HepG2 (cell line): ENCODE results near the gene TBC1D32. TPM values are rescaled to one million over a fixed set of nuclear protein-coding genes. Genes with fewer than 3 reads are reported as not detected.
A peak's percentile ranks its signal among the peaks of the same experiment; 100 is the strongest.

Experiments used
- AKNA ChIP-seq: sonication (generic); formaldehyde crosslinking; IDR thresholded peaks from 2 replicates; pipeline ENCODE4 v1.4.0; 2020; ENCODE audit warnings: missing genetic modification reagents, borderline replicate concordance
- BRCA1 ChIP-seq: sonication (generic); formaldehyde crosslinking; IDR thresholded peaks from 2 replicates; pipeline ENCODE4 v1.4.0; 2020; ENCODE audit warnings: missing genetic modification reagents
- CBFB ChIP-seq: sonication (generic); formaldehyde crosslinking; IDR thresholded peaks from 2 replicates; pipeline ENCODE4 v1.4.0; 2020; ENCODE audit warnings: missing genetic modification reagents
- CBX1 ChIP-seq: IDR thresholded peaks from one replicate; pipeline ENCODE4 v1.6.1; 2016; ENCODE audit warnings: antibody characterized with exemption, low read depth
- CENPBD1 ChIP-seq: sonication (generic); formaldehyde crosslinking; IDR thresholded peaks from 2 replicates; pipeline ENCODE4 v1.8.0; 2022; ENCODE audit warnings: missing genetic modification reagents, low read depth, mild to moderate bottlenecking, borderline replicate concordance
- DR1 ChIP-seq: sonication (generic); formaldehyde crosslinking; IDR thresholded peaks from 2 replicates; pipeline ENCODE4 v1.8.0; 2021; ENCODE audit warnings: mild to moderate bottlenecking, missing genetic modification reagents, inconsistent platforms
- GATA4 ChIP-seq: sonication (generic); IDR thresholded peaks from 2 replicates; pipeline ENCODE4 v1.6.1; 2016; ENCODE audit warnings: antibody characterized with exemption, low read depth, borderline replicate concordance
- KAT8 ChIP-seq: IDR thresholded peaks from 2 replicates; pipeline ENCODE4 v1.6.1; 2016; ENCODE audit warnings: missing genetic modification reagents, missing compliant biosample characterization
- RELA ChIP-seq: sonication (generic); formaldehyde crosslinking; IDR thresholded peaks from 2 replicates; pipeline ENCODE4 v1.4.0; 2020; ENCODE audit warnings: missing genetic modification reagents
- RFXAP ChIP-seq: sonication (generic); formaldehyde crosslinking; IDR thresholded peaks from 2 replicates; pipeline ENCODE4 v1.4.0; 2020; ENCODE audit warnings: missing genetic modification reagents, borderline replicate concordance
- SMARCC2 ChIP-seq: fragments of 450-650 bp; IDR thresholded peaks from 2 replicates; pipeline ENCODE4 v1.6.1; 2017; ENCODE audit warnings: antibody characterized with exemption, mild to moderate bottlenecking
- SOX5 ChIP-seq: IDR thresholded peaks from 2 replicates; pipeline ENCODE4 v1.6.1; 2016; ENCODE audit warnings: borderline replicate concordance
- SUZ12 ChIP-seq: fragments of 150-350 bp; IDR thresholded peaks from 2 replicates; pipeline ENCODE4 v1.6.1; 2014; ENCODE audit warnings: low read depth, low read length
- ZNF274 ChIP-seq: sonication (generic); formaldehyde crosslinking; IDR thresholded peaks from 2 replicates; pipeline ENCODE4 v1.5.1; 2020; ENCODE audit warnings: mild to moderate bottlenecking, missing genetic modification reagents
- ZNF567 ChIP-seq: sonication (generic); formaldehyde crosslinking; IDR thresholded peaks from 2 replicates; pipeline ENCODE4 v1.8.1; 2023; ENCODE audit warnings: mild to moderate bottlenecking, missing genetic modification reagents, borderline replicate concordance
- ZNF720 ChIP-seq: sonication (generic); formaldehyde crosslinking; IDR thresholded peaks from 2 replicates; pipeline ENCODE4 v1.4.0; 2020; ENCODE audit warnings: missing genetic modification reagents
- ZNF883 ChIP-seq: sonication (generic); formaldehyde crosslinking; IDR thresholded peaks from 2 replicates; pipeline ENCODE4 v1.5.1; 2020; ENCODE audit warnings: mild to moderate bottlenecking, missing genetic modification reagents; ENCODE audit errors: not compliant biosample characterization
- polyA plus RNA-seq, 8 experiments: library from polyadenylated mRNA; depleted of rRNA in 3 of 8; stranded (reverse) in 7 of 8; unstranded in 1 of 8; fragments of >200 nt; fragmentation: Illumina TruSeq in 4 of 8; extraction: Trizol in 4 of 8; gene quantifications; 2 replicates each; pipeline versions ENCODE4 v1.2.1 to v1.2.3, GENCODE V29; 2011 to 2016; ENCODE audit warnings: low read depth in 4 of 8, missing spikeins in 1 of 8, mixed read lengths in 1 of 8; ENCODE audit not compliant: insufficient read depth in 1 of 8
- total RNA-seq, 5 experiments: library from RNA; depleted of rRNA; stranded (reverse); fragments of >200 nt; fragmentation: Illumina TruSeq; extraction: Trizol; gene quantifications; 2 replicates each; pipeline ENCODE4 v1.2.3, GENCODE V29; 2016; ENCODE audit warnings: low read depth in 1 of 5
- TF ChIP-seq, protein P1 (sequence below): sonication (generic); formaldehyde crosslinking; IDR thresholded peaks from 2 replicates; pipeline ENCODE4 v1.8.0; 2022; ENCODE audit warnings: mild to moderate bottlenecking, missing genetic modification reagents, moderate library complexity
- TF ChIP-seq, protein P2 (sequence below): sonication (generic); formaldehyde crosslinking; IDR thresholded peaks from 2 replicates; pipeline ENCODE4 v1.5.1; 2020; ENCODE audit warnings: missing genetic modification reagents, mild to moderate bottlenecking, borderline replicate concordance
- TF ChIP-seq, protein P3 (sequence below): sonication (generic); formaldehyde crosslinking; IDR thresholded peaks from 2 replicates; pipeline ENCODE4 v1.5.0; 2020; ENCODE audit warnings: mild to moderate bottlenecking, missing genetic modification reagents

The TBC1D32 gene
- total and polyA plus RNA-seq, 2 of the 13 experiments (the other 11 are each of a cell fraction or from before 2014, with no cell fraction given) = 2.0 to 4.8 TPM

GRCh38 chr6:121334299-121335086 is at the start of gene TBC1D32 (continued):
- TF ChIP-seq CENPBD1 (CRISPR knock-in tag) (peak; percentile 82; the same call in 1 of the 2 replicates), ZNF567 (peak; percentile 95; the same call in 1 of the 2 replicates), SOX5 (CRISPR knock-in tag) (peak; percentile 41; the same call in 1 of the 2 replicates), ZNF274 (CRISPR knock-in tag) (peak; percentile 84), ZNF720 (CRISPR knock-in tag) (no peak), ZNF883 (CRISPR knock-in tag) (peak; percentile 89), GATA4 (no peak; the same call in 1 of the 2 replicates), AKNA (CRISPR knock-in tag) (no peak), RELA (CRISPR knock-in tag) (0 out of 2 replicates have a peak, but pooled peaks have one; percentile 63), CBFB (CRISPR knock-in tag) (no peak; the same call in 1 of the 2 replicates), SMARCC2 (no peak; the same call in 1 of the 2 replicates), DR1 (CRISPR knock-in tag) (no peak; the same call in 1 of the 2 replicates), KAT8 (CRISPR knock-in tag) (peak; percentile 94), RFXAP (CRISPR knock-in tag) (0 out of 2 replicates have a peak, but pooled peaks have one; percentile 48), SUZ12 (no peak), CBX1 (peak; percentile 69), BRCA1 (CRISPR knock-in tag) (no peak)
- TF ChIP-seq, protein P1, sequence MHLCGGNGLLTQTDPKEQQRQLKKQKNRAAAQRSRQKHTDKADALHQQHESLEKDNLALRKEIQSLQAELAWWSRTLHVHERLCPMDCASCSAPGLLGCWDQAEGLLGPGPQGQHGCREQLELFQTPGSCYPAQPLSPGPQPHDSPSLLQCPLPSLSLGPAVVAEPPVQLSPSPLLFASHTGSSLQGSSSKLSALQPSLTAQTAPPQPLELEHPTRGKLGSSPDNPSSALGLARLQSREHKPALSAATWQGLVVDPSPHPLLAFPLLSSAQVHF (CRISPR knock-in tag) = 0 out of 2 replicates have a peak, but pooled peaks have one; percentile 10
- TF ChIP-seq, protein P2, sequence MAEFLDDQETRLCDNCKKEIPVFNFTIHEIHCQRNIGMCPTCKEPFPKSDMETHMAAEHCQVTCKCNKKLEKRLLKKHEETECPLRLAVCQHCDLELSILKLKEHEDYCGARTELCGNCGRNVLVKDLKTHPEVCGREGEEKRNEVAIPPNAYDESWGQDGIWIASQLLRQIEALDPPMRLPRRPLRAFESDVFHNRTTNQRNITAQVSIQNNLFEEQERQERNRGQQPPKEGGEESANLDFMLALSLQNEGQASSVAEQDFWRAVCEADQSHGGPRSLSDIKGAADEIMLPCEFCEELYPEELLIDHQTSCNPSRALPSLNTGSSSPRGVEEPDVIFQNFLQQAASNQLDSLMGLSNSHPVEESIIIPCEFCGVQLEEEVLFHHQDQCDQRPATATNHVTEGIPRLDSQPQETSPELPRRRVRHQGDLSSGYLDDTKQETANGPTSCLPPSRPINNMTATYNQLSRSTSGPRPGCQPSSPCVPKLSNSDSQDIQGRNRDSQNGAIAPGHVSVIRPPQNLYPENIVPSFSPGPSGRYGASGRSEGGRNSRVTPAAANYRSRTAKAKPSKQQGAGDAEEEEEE (CRISPR knock-in tag) = no peak
- TF ChIP-seq, protein P3, sequence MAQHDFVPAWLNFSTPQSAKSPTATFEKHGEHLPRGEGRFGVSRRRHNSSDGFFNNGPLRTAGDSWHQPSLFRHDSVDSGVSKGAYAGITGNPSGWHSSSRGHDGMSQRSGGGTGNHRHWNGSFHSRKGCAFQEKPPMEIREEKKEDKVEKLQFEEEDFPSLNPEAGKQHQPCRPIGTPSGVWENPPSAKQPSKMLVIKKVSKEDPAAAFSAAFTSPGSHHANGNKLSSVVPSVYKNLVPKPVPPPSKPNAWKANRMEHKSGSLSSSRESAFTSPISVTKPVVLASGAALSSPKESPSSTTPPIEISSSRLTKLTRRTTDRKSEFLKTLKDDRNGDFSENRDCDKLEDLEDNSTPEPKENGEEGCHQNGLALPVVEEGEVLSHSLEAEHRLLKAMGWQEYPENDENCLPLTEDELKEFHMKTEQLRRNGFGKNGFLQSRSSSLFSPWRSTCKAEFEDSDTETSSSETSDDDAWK (CRISPR knock-in tag) = no peak
